HEK293 (cell line): ENCODE data around the gene WNT7B.

Source experiments
- CTCF ChIA-PET: fragments of 350-600 bp; formaldehyde crosslinking; extraction: SDS; loops from one replicate; lab custom pipeline; 2021; ENCODE audit warnings: antibody characterized with exemption; lab: Yijun Ruan, JAX
- POLR2A ChIA-PET: fragments of 300-600 bp; formaldehyde crosslinking; extraction: SDS; loops from one replicate; lab custom pipeline; 2020; ENCODE audit warnings: antibody characterized with exemption, inconsistent platforms; lab: Yijun Ruan, JAX
- H3K27ac ChIP-seq: fragments of 200-500 bp; sonication (Bioruptor generic); 2 replicates; pipeline ENCODE4 v1.5.1; 2014; ENCODE audit warnings: low read depth, low read length, control low read depth, inconsistent platforms; ENCODE audit errors: extremely low read depth
- H3K36me3 ChIP-seq, 2 experiments: fragments of 200-500 bp in 1 of 2; sonication (Bioruptor generic) in 1 of 2; 1 replicate in 1 of 2; 2 replicates in 1 of 2; pipeline ENCODE4 v1.5.1; 2014 to 2017; ENCODE audit warnings: inconsistent platforms in 2 of 2, low read length in 2 of 2; ENCODE audit not compliant: control insufficient read depth in 2 of 2, insufficient read depth in 1 of 2
- H3K4me1 ChIP-seq: fragments of 200-500 bp; sonication (Bioruptor generic); 2 replicates; pipeline ENCODE4 v1.5.1; 2014; ENCODE audit warnings: mild to moderate bottlenecking, low read length, inconsistent platforms; ENCODE audit not compliant: control insufficient read depth, insufficient read depth
- H3K4me3 ChIP-seq: 2 replicates; pipeline ENCODE4 v1.5.1; 2011; ENCODE audit warnings: low read depth, mild to moderate bottlenecking, control low read depth, low read length, moderate library complexity
- H3K9me3 ChIP-seq: fragments of 200-500 bp; sonication (Bioruptor generic); 2 replicates; pipeline ENCODE4 v1.5.1; 2014; ENCODE audit warnings: low read depth, low read length, inconsistent platforms; ENCODE audit not compliant: control insufficient read depth, insufficient read depth
- EGR2 ChIP-seq: fragments of 450-650 bp; formaldehyde crosslinking; IDR thresholded peaks from 2 replicates; pipeline ENCODE4 v1.5.1; 2016; ENCODE audit warnings: low read depth, missing biosample characterization, missing genetic modification characterization
- GLIS2 ChIP-seq: fragments of 450-650 bp; formaldehyde crosslinking; IDR thresholded peaks from 2 replicates; pipeline ENCODE4 v1.5.1; 2016; ENCODE audit warnings: missing biosample characterization, missing genetic modification characterization
- PRDM1 ChIP-seq: fragments of 450-650 bp; formaldehyde crosslinking; IDR thresholded peaks from 2 replicates; pipeline ENCODE4; 2016; ENCODE audit warnings: missing biosample characterization, missing genetic modification characterization
- SP2 ChIP-seq: fragments of 450-650 bp; formaldehyde crosslinking; IDR thresholded peaks from 2 replicates; pipeline ENCODE4 v1.5.1; 2016; ENCODE audit warnings: missing biosample characterization, missing genetic modification characterization
- SP7 ChIP-seq: fragments of 450-650 bp; formaldehyde crosslinking; IDR thresholded peaks from 2 replicates; pipeline ENCODE4 v1.5.1; 2016; ENCODE audit warnings: missing biosample characterization, missing genetic modification characterization
- ZBTB48 ChIP-seq: fragments of 450-650 bp; formaldehyde crosslinking; IDR thresholded peaks from 2 replicates; pipeline ENCODE4 v1.5.1; 2016; ENCODE audit warnings: missing biosample characterization, missing genetic modification characterization
- ZNF133 ChIP-seq: fragments of 450-650 bp; formaldehyde crosslinking; IDR thresholded peaks from 2 replicates; pipeline ENCODE4 v1.5.1; 2016; ENCODE audit warnings: missing biosample characterization, missing genetic modification characterization
- ZNF19 ChIP-seq: fragments of 450-650 bp; formaldehyde crosslinking; IDR thresholded peaks from 2 replicates; pipeline ENCODE4; 2016; ENCODE audit warnings: missing biosample characterization, missing genetic modification characterization, low read depth
- ZNF23 ChIP-seq: fragments of 450-650 bp; formaldehyde crosslinking; IDR thresholded peaks from 2 replicates; pipeline ENCODE4 v1.5.1; 2016; ENCODE audit warnings: missing biosample characterization, missing genetic modification characterization, borderline replicate concordance
- ZNF24 ChIP-seq: fragments of 450-650 bp; formaldehyde crosslinking; IDR thresholded peaks from 2 replicates; pipeline ENCODE4 v1.5.1; 2016; ENCODE audit warnings: missing biosample characterization, missing genetic modification characterization
- ZNF366 ChIP-seq: fragments of 450-650 bp; formaldehyde crosslinking; conservative IDR thresholded peaks from 2 replicates; pipeline ENCODE4 v1.5.1; 2016; ENCODE audit warnings: missing biosample characterization, missing genetic modification characterization
- ZNF37A ChIP-seq: fragments of 450-650 bp; IDR thresholded peaks from 2 replicates; pipeline ENCODE4 v1.5.1; 2018; ENCODE audit warnings: missing biosample characterization, missing genetic modification characterization
- ZNF391 ChIP-seq: fragments of 450-650 bp; formaldehyde crosslinking; IDR thresholded peaks from 2 replicates; pipeline ENCODE4 v1.5.1; 2016; ENCODE audit warnings: low read depth, missing biosample characterization, missing genetic modification characterization, borderline replicate concordance
- ZNF416 ChIP-seq: fragments of 450-650 bp; formaldehyde crosslinking; IDR thresholded peaks from 2 replicates; pipeline ENCODE4 v1.5.1; 2016; ENCODE audit warnings: missing biosample characterization, missing genetic modification characterization
- ZNF596 ChIP-seq: fragments of 450-650 bp; IDR thresholded peaks from 2 replicates; pipeline ENCODE4 v1.5.0; 2018; ENCODE audit warnings: missing biosample characterization, mild to moderate bottlenecking, missing genetic modification characterization, moderate library complexity
- ZNF600 ChIP-seq: fragments of 450-650 bp; formaldehyde crosslinking; IDR thresholded peaks from 2 replicates; pipeline ENCODE4 v1.5.1; 2016; ENCODE audit warnings: missing biosample characterization, missing genetic modification characterization
- ZNF623 ChIP-seq: fragments of 450-650 bp; formaldehyde crosslinking; IDR thresholded peaks from 2 replicates; pipeline ENCODE4 v1.5.1; 2016; ENCODE audit warnings: missing biosample characterization, missing genetic modification characterization
- ZNF692 ChIP-seq: fragments of 450-650 bp; formaldehyde crosslinking; IDR thresholded peaks from 2 replicates; pipeline ENCODE4 v1.5.1; 2016; ENCODE audit warnings: missing biosample characterization, missing genetic modification characterization
- ZNF76 ChIP-seq: fragments of 450-650 bp; formaldehyde crosslinking; IDR thresholded peaks from 2 replicates; pipeline ENCODE4; 2016; ENCODE audit warnings: low read depth, missing biosample characterization, missing genetic modification characterization, borderline replicate concordance
- TF ChIP-seq, protein P1 (sequence below): fragments of 450-650 bp; formaldehyde crosslinking; IDR thresholded peaks from 2 replicates; pipeline ENCODE4 v1.5.1; 2016; ENCODE audit warnings: missing biosample characterization, missing genetic modification characterization
- TF ChIP-seq, protein P2 (sequence below): fragments of 450-650 bp; formaldehyde crosslinking; IDR thresholded peaks from 2 replicates; pipeline ENCODE4; 2016; ENCODE audit warnings: missing biosample characterization, missing genetic modification characterization
- TF ChIP-seq, protein P3 (sequence below): sonication (generic); formaldehyde crosslinking; IDR thresholded peaks from 2 replicates; pipeline ENCODE4 v1.8.1; 2022; ENCODE audit warnings: mild to moderate bottlenecking, moderate library complexity, missing genetic modification reagents

WNT7B gene

GRCh38 chr22:45907378-45907777 lies 69.6 kb downstream of the WNT7B start:
- ChIA-PET POLR2A (no interaction called here), CTCF (interaction anchor here (0.6 kb wide), 1 partner anchor 43 kb away, joined by 4 read pairs; no protein-coding TSS in a partner anchor)
- Histone ChIP-seq H3K27ac (no peak overlapping the region), H3K4me3 (no peak overlapping the region), H3K9me3 (no peaks in the 10 kb centered on the region), H3K4me1 (peaks cover 8% of the 10 kb centered on the region), H3K36me3 (no peaks in the 10 kb centered on the region)
- TF ChIP-seq GLIS2 (no peak), ZNF366 (tag by site-specific recombination) (peak; percentile 57), ZNF24 (tag by site-specific recombination) (peak; percentile 78; the same call in 1 of the 2 replicates), ZBTB48 (no peak), PRDM1 (tag by site-specific recombination) (peak; percentile 32; the same call in 1 of the 2 replicates), ZNF76 (tag by site-specific recombination) (no peak)
- TF ChIP-seq, protein P1, sequence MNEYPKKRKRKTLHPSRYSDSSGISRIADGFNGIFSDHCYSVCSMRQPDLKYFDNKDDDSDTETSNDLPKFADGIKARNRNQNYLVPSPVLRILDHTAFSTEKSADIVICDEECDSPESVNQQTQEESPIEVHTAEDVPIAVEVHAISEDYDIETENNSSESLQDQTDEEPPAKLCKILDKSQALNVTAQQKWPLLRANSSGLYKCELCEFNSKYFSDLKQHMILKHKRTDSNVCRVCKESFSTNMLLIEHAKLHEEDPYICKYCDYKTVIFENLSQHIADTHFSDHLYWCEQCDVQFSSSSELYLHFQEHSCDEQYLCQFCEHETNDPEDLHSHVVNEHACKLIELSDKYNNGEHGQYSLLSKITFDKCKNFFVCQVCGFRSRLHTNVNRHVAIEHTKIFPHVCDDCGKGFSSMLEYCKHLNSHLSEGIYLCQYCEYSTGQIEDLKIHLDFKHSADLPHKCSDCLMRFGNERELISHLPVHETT (tag by site-specific recombination) = no peak

- no peaks in the 10 kb centered on the region for H3K36me3 ChIP-seq
- TF ChIP-seq ZNF416 (no peak), ZNF600 (no peak), ZNF596 (tag by site-specific recombination) (no peak), SP2 (tag by site-specific recombination) (no peak), ZNF391 (no peak), ZNF692 (tag by site-specific recombination) (no peak), ZNF37A (no peak), ZNF133 (tag by site-specific recombination) (no peak)
- TF ChIP-seq, protein P2, sequence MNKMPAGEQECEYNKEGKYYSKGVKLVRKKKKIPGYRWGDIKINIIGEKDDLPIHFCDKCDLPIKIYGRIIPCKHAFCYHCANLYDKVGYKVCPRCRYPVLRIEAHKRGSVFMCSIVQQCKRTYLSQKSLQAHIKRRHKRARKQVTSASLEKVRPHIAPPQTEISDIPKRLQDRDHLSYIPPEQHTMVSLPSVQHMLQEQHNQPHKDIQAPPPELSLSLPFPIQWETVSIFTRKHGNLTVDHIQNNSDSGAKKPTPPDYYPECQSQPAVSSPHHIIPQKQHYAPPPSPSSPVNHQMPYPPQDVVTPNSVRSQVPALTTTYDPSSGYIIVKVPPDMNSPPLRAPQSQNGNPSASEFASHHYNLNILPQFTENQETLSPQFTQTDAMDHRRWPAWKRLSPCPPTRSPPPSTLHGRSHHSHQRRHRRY (tag by site-specific recombination) = no peak
- ChIA-PET POLR2A (no interaction called here), CTCF (interaction anchor here (0.6 kb wide), 1 partner anchor 43 kb away, joined by 4 read pairs; no protein-coding TSS in a partner anchor)
- no peak overlapping the region for H3K27ac ChIP-seq
- no peak overlapping the region for H3K4me3 ChIP-seq
- peaks cover 8% of the 10 kb centered on the region for H3K4me1 ChIP-seq
- no peaks in the 10 kb centered on the region for H3K9me3 ChIP-seq
Observed at GRCh38 chr22:45906946-45907345, 70.0 kb downstream of the WNT7B start.

GRCh38 chr22:45905924-45906865 lies 70.8 kb downstream of the WNT7B start:
- POLR2A ChIA-PET = no interaction called here
- TF ChIP-seq ZNF23 (tag by site-specific recombination) (no peak), SP7 (tag by site-specific recombination) (no peak), ZNF19 (tag by site-specific recombination) (no peak), ZNF623 (peak; percentile 39; the same call in 1 of the 2 replicates), ZNF24 (tag by site-specific recombination) (no peak), EGR2 (tag by site-specific recombination) (peak; percentile 25; the same call in 1 of the 2 replicates)
- TF ChIP-seq, protein P3, sequence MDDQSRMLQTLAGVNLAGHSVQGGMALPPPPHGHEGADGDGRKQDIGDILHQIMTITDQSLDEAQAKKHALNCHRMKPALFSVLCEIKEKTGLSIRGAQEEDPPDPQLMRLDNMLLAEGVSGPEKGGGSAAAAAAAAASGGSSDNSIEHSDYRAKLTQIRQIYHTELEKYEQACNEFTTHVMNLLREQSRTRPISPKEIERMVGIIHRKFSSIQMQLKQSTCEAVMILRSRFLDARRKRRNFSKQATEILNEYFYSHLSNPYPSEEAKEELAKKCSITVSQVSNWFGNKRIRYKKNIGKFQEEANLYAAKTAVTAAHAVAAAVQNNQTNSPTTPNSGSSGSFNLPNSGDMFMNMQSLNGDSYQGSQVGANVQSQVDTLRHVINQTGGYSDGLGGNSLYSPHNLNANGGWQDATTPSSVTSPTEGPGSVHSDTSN (CRISPR knock-in tag) = 0 out of 2 replicates have a peak, but pooled peaks have one; percentile 37

More at GRCh38 chr22:45905924-45906865, 70.8 kb downstream of the WNT7B start:
- H3K4me3 ChIP-seq = no peak overlapping the region
- peaks cover 8% of the 10 kb centered on the region for H3K4me1 ChIP-seq
- no peak overlapping the region for H3K27ac ChIP-seq
- no peaks in the 10 kb centered on the region for H3K36me3 ChIP-seq
- no peaks in the 10 kb centered on the region for H3K9me3 ChIP-seq
- CTCF ChIA-PET = interaction anchor here (0.6 kb wide), 1 partner anchor 42 kb away, joined by 4 read pairs; no protein-coding TSS in a partner anchor
